GM18873 (cell line): ENCODE results near the gene NAALADL1.

Experiments used
- ATAC-seq: cut with Tn5 transposase; IDR thresholded peaks from one replicate; pipeline ENCODE4 v1.9.1; 2021; ENCODE audit warnings: mild to moderate bottlenecking, moderate library complexity, moderate number of reproducible peaks; ENCODE audit not compliant: unreplicated experiment, low FRiP score

Gene NAALADL1

GRCh38 chr11:65058419-65059054, at the start of gene NAALADL1:
TSS of gene NAALADL1 (minus strand) at chr11:65058553. CDS start at chr11:65058521, 32 bp downstream.
- ATAC-seq: no peak

- ATAC-seq: no peak
These were observed 49.6 kb upstream of the NAALADL1 start for GRCh38 chr11:65107751-65108468.

- no peak for ATAC-seq
These were observed 48.7 kb upstream of the NAALADL1 start for GRCh38 chr11:65107078-65107477.

GRCh38 chr11:65104628-65105027, 46.3 kb upstream of the NAALADL1 start:
- ATAC-seq: no peak

- ATAC-seq: no peak
These were observed 45.1 kb upstream of the NAALADL1 start for GRCh38 chr11:65103476-65103875.

- no peak for ATAC-seq
These were observed 44.1 kb upstream of the NAALADL1 start for GRCh38 chr11:65102142-65103095.

- no peak for ATAC-seq
These were observed 42.5 kb upstream of the NAALADL1 start for GRCh38 chr11:65100674-65101350.

GRCh38 chr11:65096926-65097325, 38.6 kb upstream of the NAALADL1 start:
- peak; percentile 2 for ATAC-seq

GRCh38 chr11:65095974-65096806, 37.8 kb upstream of the NAALADL1 start, which contains the start of gene VPS51:
TSS of gene VPS51 (plus strand) at chr11:65096214. CDS start at chr11:65096251, 37 bp downstream.
- peak; percentile 60 for ATAC-seq

- ATAC-seq: no peak
These were observed 37.1 kb upstream of the NAALADL1 start for GRCh38 chr11:65095427-65095826.

GRCh38 chr11:65090628-65091027, 32.3 kb upstream of the NAALADL1 start:
- ATAC-seq: no peak

- ATAC-seq: no peak
These were observed 31.3 kb upstream of the NAALADL1 start for GRCh38 chr11:65089621-65090020.

- no peak for ATAC-seq
These were observed 29.5 kb upstream of the NAALADL1 start for GRCh38 chr11:65087827-65088226.

GRCh38 chr11:65087216-65087615, 28.9 kb upstream of the NAALADL1 start:
- ATAC-seq: no peak

- ATAC-seq: no peak
These were observed 28.5 kb upstream of the NAALADL1 start for GRCh38 chr11:65086809-65087208.

GRCh38 chr11:65085446-65085845, 27.1 kb upstream of the NAALADL1 start:
- ATAC-seq: no peak

GRCh38 chr11:65084598-65085375, 26.4 kb upstream of the NAALADL1 start:
- ATAC-seq: no peak

- ATAC-seq: peak; percentile 57
These were observed 25.7 kb upstream of the NAALADL1 start, which contains the start of the genes CDCA5 and ZFPL1 for GRCh38 chr11:65083834-65084597. TSS of gene CDCA5 (minus strand) at chr11:65084040. CDS start at chr11:65083978, 62 bp downstream. TSS of gene ZFPL1 (plus strand) at chr11:65084222. CDS start at chr11:65084699, 477 bp downstream.
